Activated CD4-positive, alpha-beta T cell treated with anti-CD3 and anti-CD28 coated beads, Interleukin-2, amount 50 U/mL, for 48 hours (primary cell): ENCODE measurements around the gene TMA7B.
"Not testable (repeated sequence)": the region's sequence is repeated elsewhere in the genome, so short reads cannot be mapped to it uniquely, and the experiment has no call there.

ENCODE experiments used
- DNase-seq, 2 experiments: peaks; one replicate each; pipeline ENCODE4 v3.0.0-alpha.2; 2020

TMA7B gene

GRCh38 chr22:39985383-39986035 is 25.3 kb downstream of the TMA7B start:
- peak in 1 of 2 experiments; percentile 11 for DNase-seq

GRCh38 chr22:39988386-39989114 is 28.4 kb downstream of the TMA7B start:
- DNase-seq = no peak

- DNase-seq = no peak
Observed at GRCh38 chr22:39989633-39990032, 29.4 kb downstream of the TMA7B start.

GRCh38 chr22:39990686-39991085 is 30.5 kb downstream of the TMA7B start:
- DNase-seq = no peak

GRCh38 chr22:39991159-39991860 is 31.1 kb downstream of the TMA7B start:
- DNase-seq = no peak

- DNase-seq = no peak
Observed at GRCh38 chr22:39992088-39992826, 32.1 kb downstream of the TMA7B start.

- DNase-seq = not testable (repeated sequence)
Observed at GRCh38 chr22:39992894-39993293, 32.7 kb downstream of the TMA7B start.

GRCh38 chr22:39994041-39994565 is 33.9 kb downstream of the TMA7B start:
- peak; percentile 27 to 38 for DNase-seq

- DNase-seq = peak; percentile 23 to 25
Observed at GRCh38 chr22:39994566-39995392, 34.6 kb downstream of the TMA7B start, which contains the start of gene FAM83F. TSS of gene FAM83F (plus strand) at chr22:39994954. CDS start at chr22:39995043, 89 bp downstream.

- no peak for DNase-seq
Observed at GRCh38 chr22:39995393-39996252, 35.4 kb downstream of the TMA7B start.

- DNase-seq = no peak
Observed at GRCh38 chr22:39996732-39997131, 36.5 kb downstream of the TMA7B start.

GRCh38 chr22:39997421-39997820 is 37.2 kb downstream of the TMA7B start:
- no peak for DNase-seq

GRCh38 chr22:39997939-39998726 is 37.9 kb downstream of the TMA7B start:
- DNase-seq = no peak

- no peak for DNase-seq
Observed at GRCh38 chr22:39999144-39999757, 39.1 kb downstream of the TMA7B start.

- no peak for DNase-seq
Observed at GRCh38 chr22:40000171-40000570, 40.0 kb downstream of the TMA7B start.

- no peak for DNase-seq
Observed at GRCh38 chr22:40001106-40001505, 40.9 kb downstream of the TMA7B start.

GRCh38 chr22:40001800-40002577 is 41.8 kb downstream of the TMA7B start:
- no peak for DNase-seq

- no peak for DNase-seq
Observed at GRCh38 chr22:40002935-40003715, 42.9 kb downstream of the TMA7B start.
